ENCODE data around the gene SLC7A1. TPM values are rescaled to one million over a fixed set of nuclear protein-coding genes. Genes with fewer than 3 reads are reported as not detected.

The SLC7A1 gene
- total and polyA plus RNA-seq, 8 donors, result 2.3 to 95.1 (median 21.2) TPM

DNA sequence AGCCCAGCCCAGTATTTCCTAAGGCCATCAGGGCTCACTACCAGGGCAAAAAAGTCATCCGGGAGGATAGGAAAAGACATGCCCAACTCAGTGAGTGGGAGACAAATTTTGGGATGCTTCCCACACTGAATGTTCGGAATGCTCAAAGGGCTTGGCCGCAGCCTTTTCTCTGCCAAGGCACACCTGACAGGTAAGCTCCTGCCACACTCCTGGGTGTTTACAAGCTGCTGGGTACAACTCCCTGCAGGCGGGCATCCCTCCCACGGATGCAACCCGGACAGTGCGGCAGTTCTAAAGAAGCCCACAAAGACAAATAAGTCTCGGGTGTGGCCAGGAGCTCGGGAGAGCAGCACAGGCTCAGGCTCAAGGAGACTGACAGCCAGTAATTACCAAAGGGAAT lies 28.1 kb downstream of the SLC7A1 start:
- Histone ChIP-seq H3K36me3 (no peaks in the 10 kb centered on the region), H3K27me3 (no peaks in the 10 kb centered on the region), H3K9me3 (no peaks in the 10 kb centered on the region), H3K4me3 (no peak overlapping the region), H3K4me1 (peaks cover 16 to 45% (median 25%) of the 10 kb centered on the region in 4 donors), H3K27ac (no peak overlapping the region)
- intact Hi-C loops (cut with DNase I; ENCODE audit: low total_unique reads), result no loop called here
- WGBS, 5 donors, result 73 to 84% (median 81%) methylated on average over 9 of the region's 9 CpGs
- no peak for DNase-seq
- TF ChIP-seq, protein P1, sequence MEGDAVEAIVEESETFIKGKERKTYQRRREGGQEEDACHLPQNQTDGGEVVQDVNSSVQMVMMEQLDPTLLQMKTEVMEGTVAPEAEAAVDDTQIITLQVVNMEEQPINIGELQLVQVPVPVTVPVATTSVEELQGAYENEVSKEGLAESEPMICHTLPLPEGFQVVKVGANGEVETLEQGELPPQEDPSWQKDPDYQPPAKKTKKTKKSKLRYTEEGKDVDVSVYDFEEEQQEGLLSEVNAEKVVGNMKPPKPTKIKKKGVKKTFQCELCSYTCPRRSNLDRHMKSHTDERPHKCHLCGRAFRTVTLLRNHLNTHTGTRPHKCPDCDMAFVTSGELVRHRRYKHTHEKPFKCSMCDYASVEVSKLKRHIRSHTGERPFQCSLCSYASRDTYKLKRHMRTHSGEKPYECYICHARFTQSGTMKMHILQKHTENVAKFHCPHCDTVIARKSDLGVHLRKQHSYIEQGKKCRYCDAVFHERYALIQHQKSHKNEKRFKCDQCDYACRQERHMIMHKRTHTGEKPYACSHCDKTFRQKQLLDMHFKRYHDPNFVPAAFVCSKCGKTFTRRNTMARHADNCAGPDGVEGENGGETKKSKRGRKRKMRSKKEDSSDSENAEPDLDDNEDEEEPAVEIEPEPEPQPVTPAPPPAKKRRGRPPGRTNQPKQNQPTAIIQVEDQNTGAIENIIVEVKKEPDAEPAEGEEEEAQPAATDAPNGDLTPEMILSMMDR (IDR thresholded peaks at IDR 0.05), result no peak
- TF ChIP-seq POLR2A (IDR thresholded peaks at IDR 0.05), result no peak
- no peak for TF ChIP-seq POLR2AphosphoS5 (IDR thresholded peaks at IDR 0.05)
- no peak for TF ChIP-seq EP300 (IDR thresholded peaks at IDR 0.05)

DNA sequence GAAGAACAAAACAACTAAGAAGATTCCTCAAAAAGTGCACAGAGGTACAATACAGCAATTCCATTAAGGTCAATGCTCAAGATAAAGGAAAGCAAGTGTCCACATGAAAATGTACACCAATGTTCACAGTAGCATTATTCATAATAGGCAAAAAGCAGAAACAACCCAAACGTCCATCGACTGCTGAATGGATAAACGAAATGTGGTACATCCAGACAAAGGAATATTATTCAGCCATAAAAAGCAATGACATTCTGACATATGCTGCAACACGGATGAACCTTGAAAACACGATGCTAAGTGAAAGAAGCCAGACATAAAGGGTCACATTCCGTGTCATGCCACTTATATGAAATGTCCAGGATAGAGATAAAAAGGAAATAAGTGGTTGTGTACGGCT lies 29.3 kb downstream of the SLC7A1 start:
- DNase-seq, result no peak
- Histone ChIP-seq H3K27me3 (no peaks in the 10 kb centered on the region), H3K4me1 (peaks cover 16 to 37% (median 22%) of the 10 kb centered on the region in 4 donors), H3K4me3 (no peak overlapping the region), H3K36me3 (no peaks in the 10 kb centered on the region), H3K9me3 (no peaks in the 10 kb centered on the region), H3K27ac (no peak overlapping the region)
- intact Hi-C loops (cut with DNase I; ENCODE audit: low total_unique reads), result no loop called here
- TF ChIP-seq POLR2AphosphoS5 (IDR thresholded peaks at IDR 0.05), result no peak
- WGBS, 5 donors, result 89 to 96% (median 93%) methylated on average over 7 of the region's 7 CpGs

GRCh38 chr13:29564818-29565217 lies 30.7 kb downstream of the SLC7A1 start:
- Histone ChIP-seq H3K4me1 (peaks cover 9 to 29% (median 14%) of the 10 kb centered on the region in 4 donors), H3K9me3 (no peaks in the 10 kb centered on the region), H3K27ac (no peak overlapping the region), H3K4me3 (no peak overlapping the region), H3K36me3 (no peaks in the 10 kb centered on the region), H3K27me3 (no peaks in the 10 kb centered on the region)
- TF ChIP-seq POLR2AphosphoS5 (IDR thresholded peaks at IDR 0.05), result no peak
- DNase-seq, result no peak
- intact Hi-C loops (cut with DNase I; ENCODE audit: low total_unique reads), result no loop called here

- TF ChIP-seq, protein P1 (IDR thresholded peaks at IDR 0.05), result no peak
- TF ChIP-seq POLR2AphosphoS5 (IDR thresholded peaks at IDR 0.05) (no peak), POLR2A (IDR thresholded peaks at IDR 0.05) (no peak), EP300 (IDR thresholded peaks at IDR 0.05) (no peak)
- Histone ChIP-seq H3K4me1 (peaks cover 6 to 24% (median 9%) of the 10 kb centered on the region in 4 donors), H3K4me3 (no peak overlapping the region), H3K9me3 (no peaks in the 10 kb centered on the region), H3K27me3 (no peaks in the 10 kb centered on the region), H3K36me3 (no peaks in the 10 kb centered on the region), H3K27ac (no peak overlapping the region)
- 87 to 96% (median 95%) methylated on average over 5 of the region's 5 CpGs for WGBS, 5 donors
- DNase-seq, result no peak
- intact Hi-C loops (cut with DNase I; ENCODE audit: low total_unique reads), result no loop called here
These were observed 31.1 kb downstream of the SLC7A1 start for GRCh38 chr13:29564373-29564772.

GRCh38 chr13:29563941-29564340 lies 31.5 kb downstream of the SLC7A1 start:
- Histone ChIP-seq H3K9me3 (no peaks in the 10 kb centered on the region), H3K27ac (no peak overlapping the region), H3K27me3 (no peaks in the 10 kb centered on the region), H3K4me3 (no peak overlapping the region), H3K36me3 (no peaks in the 10 kb centered on the region), H3K4me1 (peaks cover 1 to 20% (median 5%) of the 10 kb centered on the region in 4 donors)
- 79 to 89% (median 85%) methylated on average over 6 of the region's 6 CpGs for WGBS, 5 donors
- no peak for DNase-seq
- TF ChIP-seq, protein P1 (IDR thresholded peaks at IDR 0.05), result no peak
- TF ChIP-seq POLR2A (IDR thresholded peaks at IDR 0.05) (no peak), POLR2AphosphoS5 (IDR thresholded peaks at IDR 0.05) (no peak), EP300 (IDR thresholded peaks at IDR 0.05) (no peak)
- intact Hi-C loops (cut with DNase I; ENCODE audit: low total_unique reads), result no loop called here
